IMR-90 (cell line): Measurements from ENCODE around the gene GSTO1. TPM values are rescaled to one million over a fixed set of nuclear protein-coding genes. Genes with fewer than 3 reads are reported as not detected.

Experiments
- ATAC-seq: fragments of 200-7000 bp; cut with Tn5 transposase; 2 replicates; pipeline ENCODE4 v1.9.1; 2020; ENCODE audit warnings: low read depth, mild to moderate bottlenecking, moderate library complexity
- BruUV-seq: library from RNA; stranded (reverse); fragments of 400-500 nt; replicated peaks from 2 replicates; lab custom pipeline; 2021; lab: Mats Ljungman, UMichigan
- CTCF ChIA-PET: fragments of 300-600 bp; formaldehyde crosslinking; extraction: SDS; loops from one replicate; lab custom pipeline; 2021; ENCODE audit warnings: antibody characterized with exemption; lab: Yijun Ruan, JAX
- POLR2A ChIA-PET: fragments of 300-600 bp; sonication (Branson Sonifier 250); formaldehyde crosslinking; loops from one replicate; lab custom pipeline; 2022; ENCODE audit warnings: antibody characterized with exemption; ENCODE audit not compliant: unreplicated experiment; lab: Charles Lee
- DNase-seq: peaks from one replicate; pipeline ENCODE4 v3.0.0; 2013
- H2AFZ ChIP-seq: replicated peaks from 2 replicates; pipeline ENCODE3; 2013; ENCODE audit warnings: low read length, mild to moderate bottlenecking; ENCODE audit not compliant: poor library complexity
- H2AK5ac ChIP-seq: 2 replicates; pipeline ENCODE4 v1.6.1; 2013; ENCODE audit warnings: low read depth, low read length, inconsistent platforms
- H2AK9ac ChIP-seq: replicated peaks from 2 replicates; pipeline ENCODE3; 2013; ENCODE audit warnings: mild to moderate bottlenecking, low read depth, low read length, moderate library complexity; ENCODE audit not compliant: poor library complexity
- H2BK120ac ChIP-seq: 2 replicates; pipeline ENCODE4 v1.6.1; 2013; ENCODE audit warnings: low read depth, low read length, inconsistent platforms
- H2BK15ac ChIP-seq: 3 replicates; pipeline ENCODE4 v1.6.1; 2013; ENCODE audit warnings: low read depth, low read length, inconsistent platforms
- H2BK20ac ChIP-seq: 2 replicates; pipeline ENCODE4 v1.6.1; 2013; ENCODE audit warnings: low read depth, mild to moderate bottlenecking, inconsistent platforms, low read length, moderate library complexity
- H2BK5ac ChIP-seq: 2 replicates; pipeline ENCODE4 v1.6.1; 2013; ENCODE audit warnings: mild to moderate bottlenecking, low read depth, low read length, inconsistent platforms; ENCODE audit not compliant: poor library complexity, severe bottlenecking
- H3K14ac ChIP-seq: replicated peaks from 2 replicates; pipeline ENCODE4 v1.6.1; 2013; ENCODE audit warnings: low read depth, low read length, inconsistent platforms
- H3K18ac ChIP-seq: 2 replicates; pipeline ENCODE4 v1.6.1; 2013; ENCODE audit warnings: low read depth, low read length, control low read depth
- H3K23ac ChIP-seq: 2 replicates; pipeline ENCODE4 v1.6.1; 2013; ENCODE audit warnings: low read depth, low read length, inconsistent platforms
- H3K27ac ChIP-seq: 2 replicates; pipeline ENCODE4 v1.5.1; 2013; ENCODE audit warnings: mild to moderate bottlenecking, control low read depth, low read length; ENCODE audit not compliant: insufficient read depth
- H3K27me3 ChIP-seq: 2 replicates; pipeline ENCODE4 v1.6.1; 2013; ENCODE audit warnings: low read length; ENCODE audit not compliant: control insufficient read depth, insufficient read depth
- H3K36me3 ChIP-seq: 2 replicates; pipeline ENCODE4 v1.6.1; 2013; ENCODE audit warnings: low read length, mixed read lengths; ENCODE audit not compliant: control insufficient read depth, insufficient read depth
- H3K4ac ChIP-seq: 2 replicates; pipeline ENCODE4 v1.6.1; 2013; ENCODE audit warnings: low read depth, low read length, inconsistent platforms
- H3K4me1 ChIP-seq: 2 replicates; pipeline ENCODE4 v1.6.1; 2013; ENCODE audit warnings: low read length, mixed read lengths; ENCODE audit not compliant: control insufficient read depth, insufficient read depth
- H3K4me2 ChIP-seq: 2 replicates; pipeline ENCODE4 v1.6.1; 2013; ENCODE audit warnings: low read depth, mild to moderate bottlenecking, control low read depth, low read length, moderate library complexity
- H3K4me3 ChIP-seq: 2 replicates; pipeline ENCODE4 v1.5.1; 2013; ENCODE audit warnings: low read depth, mild to moderate bottlenecking, control low read depth, low read length, moderate library complexity; ENCODE audit not compliant: insufficient read depth
- H3K56ac ChIP-seq: 2 replicates; pipeline ENCODE4 v1.6.1; 2013; ENCODE audit warnings: low read length, inconsistent platforms; ENCODE audit not compliant: insufficient read depth; ENCODE audit errors: extremely low read depth
- H3K79me1 ChIP-seq, 2 experiments: 2 replicates each; pipeline ENCODE4 v1.6.1; 2013; ENCODE audit warnings: low read length in 2 of 2, inconsistent platforms in 1 of 2, low read depth in 1 of 2
- H3K9ac ChIP-seq: 2 replicates; pipeline ENCODE4 v1.6.1; 2013; ENCODE audit warnings: low read depth, low read length, control low read depth
- H3K9me1 ChIP-seq: 2 replicates; pipeline ENCODE4 v1.6.1; 2013; ENCODE audit warnings: low read length, inconsistent platforms; ENCODE audit not compliant: insufficient read depth
- H3K9me3 ChIP-seq: 2 replicates; pipeline ENCODE4 v1.6.1; 2013; ENCODE audit warnings: low read length; ENCODE audit not compliant: control insufficient read depth, insufficient read depth
- H4K20me1 ChIP-seq: 2 replicates; pipeline ENCODE4 v1.6.1; 2013; ENCODE audit warnings: low read length, inconsistent platforms; ENCODE audit not compliant: insufficient read depth
- H4K5ac ChIP-seq: 2 replicates; pipeline ENCODE4 v1.6.1; 2013; ENCODE audit warnings: mild to moderate bottlenecking, low read depth, low read length, control low read depth
- H4K8ac ChIP-seq, 2 experiments: 2 replicates each; pipeline ENCODE4 v1.6.1; 2013; ENCODE audit warnings: low read depth in 2 of 2, low read length in 2 of 2, control low read depth in 1 of 2, inconsistent platforms in 1 of 2
- H4K91ac ChIP-seq: 2 replicates; pipeline ENCODE4 v1.6.1; 2013; ENCODE audit warnings: low read depth, low read length, inconsistent platforms; ENCODE audit not compliant: insufficient read depth
- BHLHE40 ChIP-seq: fragments of 150-350 bp; IDR thresholded peaks from 2 replicates; pipeline ENCODE4 v1.6.1; 2016; ENCODE audit warnings: mild to moderate bottlenecking, low read depth, low read length
- CEBPB ChIP-seq: IDR thresholded peaks from 2 replicates; pipeline ENCODE4 v1.6.1; 2012; ENCODE audit warnings: low read depth, low read length, improper control_type of control experiment
- CHD1 ChIP-seq: IDR thresholded peaks from 2 replicates; pipeline ENCODE4 v1.6.1; 2012; ENCODE audit warnings: low read depth, low read length, improper control_type of control experiment
- CTCF ChIP-seq: conservative IDR thresholded peaks from 2 replicates; pipeline ENCODE4 v1.5.1; 2012; ENCODE audit warnings: mild to moderate bottlenecking, low read depth, low read length, improper control_type of control experiment
- ELK1 ChIP-seq: fragments of 150-350 bp; IDR thresholded peaks from 2 replicates; pipeline ENCODE4 v1.6.1; 2016; ENCODE audit warnings: low read depth, mild to moderate bottlenecking, low read length, moderate library complexity, borderline replicate concordance
- MAFK ChIP-seq: IDR thresholded peaks from 2 replicates; pipeline ENCODE4 v1.6.1; 2012; ENCODE audit warnings: low read depth, low read length, improper control_type of control experiment
- MXI1 ChIP-seq: IDR thresholded peaks from 2 replicates; pipeline ENCODE4 v1.6.1; 2012; ENCODE audit warnings: low read depth, mild to moderate bottlenecking, low read length, moderate library complexity, borderline replicate concordance
- NFE2L2 ChIP-seq: fragments of 150-350 bp; IDR thresholded peaks from 2 replicates; pipeline ENCODE4 v1.6.1; 2016; ENCODE audit warnings: low read depth, mild to moderate bottlenecking, low read length
- RAD21 ChIP-seq: IDR thresholded peaks from 2 replicates; pipeline ENCODE4 v1.6.1; 2012; ENCODE audit warnings: low read length, improper control_type of control experiment
- RCOR1 ChIP-seq: IDR thresholded peaks from 2 replicates; pipeline ENCODE4 v1.6.1; 2012; ENCODE audit warnings: mild to moderate bottlenecking, low read length, improper control_type of control experiment; ENCODE audit not compliant: insufficient replicate concordance
- RFX5 ChIP-seq: IDR thresholded peaks from 2 replicates; pipeline ENCODE4 v1.8.0; 2012; ENCODE audit warnings: low read depth, mild to moderate bottlenecking, low read length, moderate library complexity
- SMC3 ChIP-seq: fragments of 150-350 bp; IDR thresholded peaks from 2 replicates; pipeline ENCODE4 v1.6.1; 2016; ENCODE audit warnings: low read depth, mild to moderate bottlenecking, antibody characterized with exemption, low read length, moderate library complexity
- USF2 ChIP-seq: fragments of 150-350 bp; IDR thresholded peaks from 2 replicates; pipeline ENCODE4 v1.6.1; 2017; ENCODE audit warnings: mild to moderate bottlenecking, antibody characterized with exemption, low read length, low read depth
- WGBS, 2 experiments: methylation state at CpG; one replicate each; pipeline versions ENCODE4 v1.1.5 to v1.1.7; 2013; ENCODE audit warnings: missing lambda C conversion rate in 2 of 2; ENCODE audit not compliant: insufficient read length in 1 of 2; ENCODE audit errors: extremely low coverage in 2 of 2; 5-methylcytosine and 5-hydroxymethylcytosine counted together
- dilution Hi-C: fragments of 300-500 bp; cut with HindIII; formaldehyde crosslinking; loops from one replicate; pipeline ENCODE4 v1.14.3; 2018; ENCODE audit warnings: low sequenced_read_pairs; ENCODE audit not compliant: unreplicated experiment
- in situ Hi-C: fragments of 300-500 bp; cut with MboI; formaldehyde crosslinking; loops from 3 replicates; pipeline ENCODE4 v1.14.3; 2019; ENCODE audit warnings: low sequenced_read_pairs, inconsistent platforms, mixed read lengths
- intact Hi-C: fragments of 100-400 bp; cut with micrococcal nuclease; formaldehyde crosslinking; loops from 2 replicates; pipeline ENCODE4 v1.10.0; 2022
- polyA plus RNA-seq, 3 experiments: library from polyadenylated mRNA; depleted of rRNA; stranded (reverse); fragments of >200 nt; gene quantifications; 2 replicates each; pipeline ENCODE4 v1.2.3, GENCODE V29; 2012; ENCODE audit warnings: low replicate concordance in 1 of 3
- total RNA-seq: library from RNA; depleted of rRNA; stranded (reverse); fragments of >200 nt; gene quantifications from 2 replicates; pipeline ENCODE4 v1.2.3, GENCODE V29; 2012

The GSTO1 gene
- total and polyA plus RNA-seq, 2 of the 4 experiments (the other 2 are of a cell fraction) = 186 to 258 TPM

GRCh38 chr10:104245066-104245632 is 9.5 kb upstream of the GSTO1 start:
- Histone ChIP-seq H2AK5ac (no peak overlapping the region), H3K27ac (no peak overlapping the region), H3K4me3 (no peak overlapping the region), H3K9ac (no peak overlapping the region), H3K36me3 (no peaks in the 10 kb centered on the region), H4K5ac (no peak overlapping the region), H3K4ac (no peak overlapping the region), H4K20me1 (no peaks in the 10 kb centered on the region), H3K4me1 (no peaks in the 10 kb centered on the region), H2AK9ac (no peak overlapping the region), H3K23ac (no peak overlapping the region), H3K4me2 (no peak overlapping the region), H2BK20ac (no peak overlapping the region), H2BK5ac (no peak overlapping the region), H4K8ac (no peak overlapping the region), H2BK15ac (no peak overlapping the region), H3K56ac (no peak overlapping the region), H3K9me3 (no peaks in the 10 kb centered on the region; the same call in 1 of the 2 replicates), H3K18ac (no peak overlapping the region), H2AFZ (no peak overlapping the region), H3K14ac (no peak overlapping the region), H2BK120ac (no peak overlapping the region), H3K9me1 (no peaks in the 10 kb centered on the region), H4K91ac (no peak overlapping the region), H3K27me3 (peaks cover 5% of the 10 kb centered on the region), H3K79me1 (no peaks in the 10 kb centered on the region)
- POLR2A ChIA-PET = no interaction called here
- ATAC-seq = no peak
- CTCF ChIA-PET = no interaction called here
- DNase-seq = no peak
- 94% methylated on average over 24 of the region's 34 CpGs; no CpG with 5 or more reads in 1 of the 2 experiments for WGBS, 2 experiments
- TF ChIP-seq NFE2L2 (no peak), SMC3 (no peak), ELK1 (no peak), RFX5 (no peak), RCOR1 (no peak), CTCF (no peak), CEBPB (no peak), USF2 (no peak), MXI1 (no peak), BHLHE40 (no peak), RAD21 (no peak), CHD1 (no peak), MAFK (no peak)
- dilution Hi-C loops = no loop called here
- intact Hi-C loops = no loop called here
- no TSS peak for BruUV-seq
- in situ Hi-C loops = no loop called here
